ENCODE data around the gene YES1.
"Not testable (repeated sequence)": the region's sequence is repeated elsewhere in the genome, so short reads cannot be mapped to it uniquely, and the experiment has no call there.

DNA sequence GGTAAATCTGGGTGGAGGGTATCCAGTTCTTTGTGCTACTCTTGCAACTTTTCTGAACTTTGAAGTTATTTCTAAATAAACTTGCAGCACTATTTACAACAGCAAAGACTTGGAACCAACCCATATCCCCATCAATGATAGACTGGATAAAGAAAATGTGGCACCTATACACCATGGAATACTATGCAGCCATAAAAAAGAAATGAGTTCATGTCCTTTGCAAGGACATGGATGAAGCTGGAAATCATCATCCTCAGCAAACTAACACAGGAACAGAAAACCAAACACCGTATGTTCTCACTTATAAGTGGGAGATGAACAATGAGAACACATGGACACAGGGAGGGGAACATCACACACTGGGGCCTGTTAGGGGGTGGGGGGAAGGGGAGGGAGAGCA lies 16.7 kb downstream of the YES1 start:
- not testable (repeated sequence) for TF ChIP-seq POLR2A (IDR thresholded peaks at IDR 0.05; ENCODE audit: borderline replicate concordance, extremely low read depth, insufficient read depth, insufficient read length); TCF7L2 (IDR thresholded peaks at IDR 0.05; ENCODE audit: borderline replicate concordance, extremely low read depth, insufficient read depth, insufficient read length); YY1 (IDR thresholded peaks at IDR 0.05; ENCODE audit: extremely low read depth, insufficient replicate concordance, low read depth, low read length); CEBPB (IDR thresholded peaks at IDR 0.05; ENCODE audit: low read depth)
- TF ChIP-seq, protein P1, sequence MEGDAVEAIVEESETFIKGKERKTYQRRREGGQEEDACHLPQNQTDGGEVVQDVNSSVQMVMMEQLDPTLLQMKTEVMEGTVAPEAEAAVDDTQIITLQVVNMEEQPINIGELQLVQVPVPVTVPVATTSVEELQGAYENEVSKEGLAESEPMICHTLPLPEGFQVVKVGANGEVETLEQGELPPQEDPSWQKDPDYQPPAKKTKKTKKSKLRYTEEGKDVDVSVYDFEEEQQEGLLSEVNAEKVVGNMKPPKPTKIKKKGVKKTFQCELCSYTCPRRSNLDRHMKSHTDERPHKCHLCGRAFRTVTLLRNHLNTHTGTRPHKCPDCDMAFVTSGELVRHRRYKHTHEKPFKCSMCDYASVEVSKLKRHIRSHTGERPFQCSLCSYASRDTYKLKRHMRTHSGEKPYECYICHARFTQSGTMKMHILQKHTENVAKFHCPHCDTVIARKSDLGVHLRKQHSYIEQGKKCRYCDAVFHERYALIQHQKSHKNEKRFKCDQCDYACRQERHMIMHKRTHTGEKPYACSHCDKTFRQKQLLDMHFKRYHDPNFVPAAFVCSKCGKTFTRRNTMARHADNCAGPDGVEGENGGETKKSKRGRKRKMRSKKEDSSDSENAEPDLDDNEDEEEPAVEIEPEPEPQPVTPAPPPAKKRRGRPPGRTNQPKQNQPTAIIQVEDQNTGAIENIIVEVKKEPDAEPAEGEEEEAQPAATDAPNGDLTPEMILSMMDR (IDR thresholded peaks at IDR 0.05 in 2 of 3, conservative IDR thresholded peaks at IDR 0.05 in 1 of 3; ENCODE audit: borderline replicate concordance in 1 of 3, insufficient read depth in 1 of 3, low read depth in 2 of 3, low read length in 2 of 3) = not testable (repeated sequence)
